HepG2 (cell line): Measurements from ENCODE around the gene XRCC5. TPM values are rescaled to one million over a fixed set of nuclear protein-coding genes. Genes with fewer than 3 reads are reported as not detected.
A peak's percentile ranks its signal among the peaks of the same experiment; 100 is the strongest.

ENCODE experiments used
- AKAP8 ChIP-seq: sonication (generic); formaldehyde crosslinking; IDR thresholded peaks from 2 replicates; pipeline ENCODE4 v1.5.1; 2020; ENCODE audit warnings: mild to moderate bottlenecking, missing genetic modification reagents
- ATF2 ChIP-seq: sonication (generic); formaldehyde crosslinking; IDR thresholded peaks from 2 replicates; pipeline ENCODE4 v1.4.0; 2020; ENCODE audit warnings: missing genetic modification reagents
- E2F5 ChIP-seq: sonication (generic); formaldehyde crosslinking; conservative IDR thresholded peaks from 2 replicates; pipeline ENCODE4 v1.4.0; 2020; ENCODE audit warnings: missing genetic modification reagents
- HNF4G ChIP-seq, 2 experiments: sonication (generic) in 1 of 2; formaldehyde crosslinking in 1 of 2; IDR thresholded peaks; 2 replicates each; pipeline versions ENCODE4 v1.4.0 to v1.6.1; 2011 to 2020; ENCODE audit warnings: borderline replicate concordance in 2 of 2, low read depth in 2 of 2, mild to moderate bottlenecking in 2 of 2, low read length in 1 of 2, missing genetic modification reagents in 1 of 2, moderate library complexity in 1 of 2
- NCOA5 ChIP-seq: sonication (generic); formaldehyde crosslinking; IDR thresholded peaks from 2 replicates; pipeline ENCODE4 v1.4.0; 2020; ENCODE audit warnings: missing genetic modification reagents
- SP2 ChIP-seq: sonication (generic); formaldehyde crosslinking; IDR thresholded peaks from 2 replicates; pipeline ENCODE4 v1.5.1; 2020; ENCODE audit warnings: mild to moderate bottlenecking, missing genetic modification reagents
- ZNF253 ChIP-seq: sonication (generic); formaldehyde crosslinking; IDR thresholded peaks from 2 replicates; pipeline ENCODE4 v1.8.0; 2022; ENCODE audit warnings: mild to moderate bottlenecking, missing genetic modification reagents, borderline replicate concordance
- ZNF280B ChIP-seq: sonication (generic); formaldehyde crosslinking; IDR thresholded peaks from 2 replicates; pipeline ENCODE4 v1.5.0; 2020; ENCODE audit warnings: missing genetic modification reagents, mild to moderate bottlenecking, borderline replicate concordance
- ZNF777 ChIP-seq: sonication (generic); formaldehyde crosslinking; IDR thresholded peaks from 2 replicates; pipeline ENCODE4 v1.4.0; 2020; ENCODE audit warnings: missing genetic modification reagents
- ZNF781 ChIP-seq: sonication (generic); formaldehyde crosslinking; IDR thresholded peaks from 2 replicates; pipeline ENCODE4 v1.5.1; 2020; ENCODE audit warnings: borderline replicate concordance, mild to moderate bottlenecking, missing genetic modification reagents; ENCODE audit errors: not compliant biosample characterization
- polyA plus RNA-seq, 8 experiments: library from polyadenylated mRNA; depleted of rRNA in 3 of 8; stranded (reverse) in 7 of 8; unstranded in 1 of 8; fragments of >200 nt; fragmentation: Illumina TruSeq in 4 of 8; extraction: Trizol in 4 of 8; gene quantifications; 2 replicates each; pipeline versions ENCODE4 v1.2.1 to v1.2.3, GENCODE V29; 2011 to 2016; ENCODE audit warnings: low read depth in 4 of 8, missing spikeins in 1 of 8, mixed read lengths in 1 of 8; ENCODE audit not compliant: insufficient read depth in 1 of 8
- total RNA-seq, 5 experiments: library from RNA; depleted of rRNA; stranded (reverse); fragments of >200 nt; fragmentation: Illumina TruSeq; extraction: Trizol; gene quantifications; 2 replicates each; pipeline ENCODE4 v1.2.3, GENCODE V29; 2016; ENCODE audit warnings: low read depth in 1 of 5
- TF ChIP-seq, protein P1 (sequence below): sonication (generic); formaldehyde crosslinking; IDR thresholded peaks from 2 replicates; pipeline ENCODE4 v1.8.0; 2022; ENCODE audit warnings: mild to moderate bottlenecking, missing genetic modification reagents
- TF ChIP-seq, protein P2 (sequence below): sonication (generic); formaldehyde crosslinking; IDR thresholded peaks from 2 replicates; pipeline ENCODE4 v1.4.0; 2020; ENCODE audit warnings: missing genetic modification reagents

Gene XRCC5
- total and polyA plus RNA-seq, 2 of the 13 experiments (the other 11 are each of a cell fraction or from before 2014, with no cell fraction given) = 264 to 454 TPM

DNA sequence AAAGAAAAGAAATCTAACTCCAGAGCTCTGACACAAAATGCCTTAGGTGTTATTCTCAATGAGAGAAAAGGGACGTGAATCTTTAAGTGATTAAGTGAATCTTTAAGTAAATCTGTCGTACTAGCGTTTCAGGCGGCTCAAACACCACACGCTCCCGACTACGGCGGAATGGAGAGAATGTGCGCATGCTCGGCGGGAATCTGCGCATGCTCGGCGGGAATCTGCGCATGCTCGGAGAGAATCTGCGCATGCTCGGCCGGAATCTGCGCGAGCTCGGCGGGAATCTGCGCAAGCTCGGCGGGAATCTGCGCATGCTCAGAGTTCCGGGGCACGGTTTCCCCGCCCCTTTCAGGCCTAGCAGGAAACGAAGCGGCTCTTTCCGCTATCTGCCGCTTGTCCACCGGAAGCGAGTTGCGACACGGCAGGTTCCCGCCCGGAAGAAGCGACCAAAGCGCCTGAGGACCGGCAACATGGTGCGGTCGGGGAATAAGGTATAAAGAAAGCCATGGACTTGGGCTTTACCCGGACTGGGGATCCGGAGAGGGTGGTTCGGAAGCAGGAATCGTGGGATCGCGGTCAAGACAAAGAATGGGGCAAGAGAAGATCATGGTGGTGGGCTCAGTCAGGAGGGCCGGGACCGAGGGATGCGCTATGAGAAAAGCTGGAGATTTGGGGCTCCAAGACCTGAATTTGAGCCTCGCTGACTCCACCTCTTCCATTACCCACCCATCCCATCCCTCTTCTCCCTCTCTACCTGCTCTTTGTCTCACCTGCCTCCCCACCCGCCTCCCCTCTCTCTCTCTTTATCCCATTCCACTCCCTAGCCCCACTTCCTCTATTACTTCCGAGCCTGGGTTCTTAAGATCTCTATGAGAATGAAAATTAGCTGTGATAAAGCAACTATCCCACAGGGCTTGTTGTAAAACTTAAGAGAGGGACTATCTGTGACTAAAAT lies at the start of gene XRCC5 (continued):
- TF ChIP-seq, protein P1, sequence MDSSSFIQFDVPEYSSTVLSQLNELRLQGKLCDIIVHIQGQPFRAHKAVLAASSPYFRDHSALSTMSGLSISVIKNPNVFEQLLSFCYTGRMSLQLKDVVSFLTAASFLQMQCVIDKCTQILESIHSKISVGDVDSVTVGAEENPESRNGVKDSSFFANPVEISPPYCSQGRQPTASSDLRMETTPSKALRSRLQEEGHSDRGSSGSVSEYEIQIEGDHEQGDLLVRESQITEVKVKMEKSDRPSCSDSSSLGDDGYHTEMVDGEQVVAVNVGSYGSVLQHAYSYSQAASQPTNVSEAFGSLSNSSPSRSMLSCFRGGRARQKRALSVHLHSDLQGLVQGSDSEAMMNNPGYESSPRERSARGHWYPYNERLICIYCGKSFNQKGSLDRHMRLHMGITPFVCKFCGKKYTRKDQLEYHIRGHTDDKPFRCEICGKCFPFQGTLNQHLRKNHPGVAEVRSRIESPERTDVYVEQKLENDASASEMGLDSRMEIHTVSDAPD = 0 out of 2 replicates have a peak, but pooled peaks have one; percentile 48
- TF ChIP-seq ZNF781 (CRISPR knock-in tag) (peak; percentile 99), NCOA5 (CRISPR knock-in tag) (no peak), ZNF777 (CRISPR knock-in tag) (peak; percentile 55; the same call in 1 of the 2 replicates), ATF2 (CRISPR knock-in tag) (peak; percentile 73; the same call in 1 of the 2 replicates), ZNF253 (CRISPR knock-in tag) (no peak), ZNF280B (CRISPR knock-in tag) (peak; percentile 96; the same call in 1 of the 2 replicates), SP2 (CRISPR knock-in tag) (peak; percentile 70), HNF4G (IDR thresholded peaks at IDR 0.05; ENCODE audit: borderline replicate concordance, low read depth, low read length) (no peak), HNF4G (CRISPR knock-in tag; IDR thresholded peaks at IDR 0.05; ENCODE audit: borderline replicate concordance, low read depth) (peak; percentile 45), AKAP8 (CRISPR knock-in tag) (peak; percentile 87), E2F5 (CRISPR knock-in tag) (peak; percentile 95)
- TF ChIP-seq, protein P2, sequence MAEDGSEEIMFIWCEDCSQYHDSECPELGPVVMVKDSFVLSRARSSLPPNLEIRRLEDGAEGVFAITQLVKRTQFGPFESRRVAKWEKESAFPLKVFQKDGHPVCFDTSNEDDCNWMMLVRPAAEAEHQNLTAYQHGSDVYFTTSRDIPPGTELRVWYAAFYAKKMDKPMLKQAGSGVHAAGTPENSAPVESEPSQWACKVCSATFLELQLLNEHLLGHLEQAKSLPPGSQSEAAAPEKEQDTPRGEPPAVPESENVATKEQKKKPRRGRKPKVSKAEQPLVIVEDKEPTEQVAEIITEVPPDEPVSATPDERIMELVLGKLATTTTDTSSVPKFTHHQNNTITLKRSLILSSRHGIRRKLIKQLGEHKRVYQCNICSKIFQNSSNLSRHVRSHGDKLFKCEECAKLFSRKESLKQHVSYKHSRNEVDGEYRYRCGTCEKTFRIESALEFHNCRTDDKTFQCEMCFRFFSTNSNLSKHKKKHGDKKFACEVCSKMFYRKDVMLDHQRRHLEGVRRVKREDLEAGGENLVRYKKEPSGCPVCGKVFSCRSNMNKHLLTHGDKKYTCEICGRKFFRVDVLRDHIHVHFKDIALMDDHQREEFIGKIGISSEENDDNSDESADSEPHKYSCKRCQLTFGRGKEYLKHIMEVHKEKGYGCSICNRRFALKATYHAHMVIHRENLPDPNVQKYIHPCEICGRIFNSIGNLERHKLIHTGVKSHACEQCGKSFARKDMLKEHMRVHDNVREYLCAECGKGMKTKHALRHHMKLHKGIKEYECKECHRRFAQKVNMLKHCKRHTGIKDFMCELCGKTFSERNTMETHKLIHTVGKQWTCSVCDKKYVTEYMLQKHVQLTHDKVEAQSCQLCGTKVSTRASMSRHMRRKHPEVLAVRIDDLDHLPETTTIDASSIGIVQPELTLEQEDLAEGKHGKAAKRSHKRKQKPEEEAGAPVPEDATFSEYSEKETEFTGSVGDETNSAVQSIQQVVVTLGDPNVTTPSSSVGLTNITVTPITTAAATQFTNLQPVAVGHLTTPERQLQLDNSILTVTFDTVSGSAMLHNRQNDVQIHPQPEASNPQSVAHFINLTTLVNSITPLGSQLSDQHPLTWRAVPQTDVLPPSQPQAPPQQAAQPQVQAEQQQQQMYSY (CRISPR knock-in tag) = peak; percentile 68; the same call in 1 of the 2 replicates
